K562 (cell line): Measurements from ENCODE around the gene DOCK8. TPM values are rescaled to one million over a fixed set of nuclear protein-coding genes. Genes with fewer than 3 reads are reported as not detected.
A peak's percentile ranks its signal among the peaks of the same experiment; 100 is the strongest.

Source experiments
- AFF1 ChIP-seq, 2 experiments: fragments of 450-650 bp; IDR thresholded peaks; 2 replicates each; pipeline ENCODE4 v1.6.1; 2018; ENCODE audit warnings: mild to moderate bottlenecking in 2 of 2, low read depth in 1 of 2; ENCODE audit not compliant: partially characterized antibody in 2 of 2
- FOXJ2 ChIP-seq: fragments of 200-800 bp; sonication (Bioruptor generic); IDR thresholded peaks from 2 replicates; pipeline ENCODE4 v1.6.1; 2016; ENCODE audit warnings: missing genetic modification characterization, missing compliant biosample characterization
- NR2C2 ChIP-seq, 2 experiments: fragments of 200-800 bp in 1 of 2; sonication (Bioruptor generic) in 1 of 2; sonication (generic) in 1 of 2; formaldehyde crosslinking in 1 of 2; IDR thresholded peaks; 2 replicates each; pipeline versions ENCODE4 v1.6.1 to v1.8.0; 2016 to 2022; ENCODE audit warnings: mild to moderate bottlenecking in 1 of 2, missing compliant biosample characterization in 1 of 2, missing genetic modification characterization in 1 of 2, missing genetic modification reagents in 1 of 2
- PREB ChIP-seq: sonication (generic); formaldehyde crosslinking; IDR thresholded peaks from 2 replicates; pipeline ENCODE4 v1.8.1; 2023; ENCODE audit warnings: mild to moderate bottlenecking, missing genetic modification reagents
- REST ChIP-seq, 2 experiments: fragments of 450-650 bp; formaldehyde crosslinking in 1 of 2; IDR thresholded peaks; 2 replicates each; pipeline versions ENCODE4 v1.4.0 to v1.6.1; 2014 to 2020; ENCODE audit warnings: mild to moderate bottlenecking in 2 of 2, borderline replicate concordance in 1 of 2, low read depth in 1 of 2
- SIX5 ChIP-seq, 2 experiments: IDR thresholded peaks; 2 replicates each; pipeline ENCODE4 v1.6.1; 2011; ENCODE audit warnings: low read length in 2 of 2, borderline replicate concordance in 1 of 2, low read depth in 1 of 2, mild to moderate bottlenecking in 1 of 2, moderate library complexity in 1 of 2; ENCODE audit not compliant: insufficient read depth in 1 of 2
- TARDBP ChIP-seq: fragments of 450-650 bp; IDR thresholded peaks from 2 replicates; pipeline ENCODE4 v1.6.1; 2016
- ZNF124 ChIP-seq: sonication (generic); formaldehyde crosslinking; IDR thresholded peaks from 2 replicates; pipeline ENCODE4 v1.8.1; 2022; ENCODE audit warnings: missing genetic modification reagents
- ZNF347 ChIP-seq: fragments of 450-650 bp; formaldehyde crosslinking; IDR thresholded peaks from 2 replicates; pipeline ENCODE4 v1.4.0; 2020; ENCODE audit warnings: low read depth, mild to moderate bottlenecking, moderate library complexity
- ZNF780A ChIP-seq: fragments of 250-450 bp; sonication (Bioruptor Pico); IDR thresholded peaks from 2 replicates; pipeline ENCODE4 v1.5.0; 2021; ENCODE audit warnings: mild to moderate bottlenecking
- polyA plus RNA-seq, 8 experiments: library from polyadenylated mRNA; depleted of rRNA in 4 of 8; stranded (reverse) in 5 of 8; unstranded in 3 of 8; fragments of >200 nt; fragmentation: Nextera tagmentation in 2 of 8; fragmentation: Illumina TruSeq in 1 of 8; extraction: Ambion mirVana in 2 of 8; extraction: Trizol in 1 of 8; gene quantifications; 2 replicates each; pipeline versions ENCODE4 v1.2.1 to v1.2.3, GENCODE V29; 2011 to 2014; ENCODE audit warnings: inconsistent platforms in 1 of 8, missing spikeins in 1 of 8
- total RNA-seq, 7 experiments: library from RNA; depleted of rRNA in 6 of 7; stranded (reverse); fragments of >200 nt in 6 of 7; fragmentation: Illumina TruSeq in 2 of 7; extraction: Trizol in 2 of 7; gene quantifications; 2 replicates each; pipeline versions ENCODE4 v1.2.1 to v1.2.3, GENCODE V29; 2011 to 2021; ENCODE audit warnings: low replicate concordance in 1 of 7
- TF ChIP-seq, protein P1 (sequence below): fragments of 450-650 bp; formaldehyde crosslinking; IDR thresholded peaks from 2 replicates; pipeline ENCODE4 v1.4.0; 2022; ENCODE audit warnings: mild to moderate bottlenecking, moderate library complexity
- TF ChIP-seq, protein P2 (sequence below): fragments of 450-650 bp; IDR thresholded peaks from 2 replicates; pipeline ENCODE4 v1.6.1; 2016; ENCODE audit warnings: low read depth, mild to moderate bottlenecking, moderate library complexity

DOCK8 gene
- total and polyA plus RNA-seq, 9 of the 15 experiments (the other 6 are each of a cell fraction or from before 2014, with no cell fraction given), result 14.4 to 53.8 (median 25.1) TPM

DNA sequence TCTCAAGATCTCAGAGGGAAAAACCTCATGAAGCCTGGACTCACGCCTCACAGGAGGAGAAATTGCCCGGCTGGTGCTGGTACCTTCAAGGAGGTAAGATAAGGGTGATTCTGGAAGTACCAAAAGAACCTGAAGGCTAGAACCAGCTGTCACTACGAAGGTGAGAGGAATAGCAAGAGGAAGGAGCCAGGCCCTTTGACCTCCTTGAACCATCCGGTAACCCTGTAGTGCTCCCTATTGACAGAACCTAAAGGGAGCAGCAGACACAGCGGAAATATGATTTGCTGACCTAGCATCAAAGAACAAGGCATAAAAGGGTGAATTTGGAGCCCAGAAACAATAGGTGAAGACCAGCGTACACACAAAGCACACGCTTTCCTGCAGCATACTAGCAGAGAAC is 92.2 kb downstream of the DOCK8 start (continued):
- peak; percentile 66; the same call in 1 of the 2 replicates for TF ChIP-seq REST (IDR thresholded peaks at IDR 0.05; ENCODE audit: borderline replicate concordance)
- TF ChIP-seq REST (CRISPR knock-in tag; IDR thresholded peaks at IDR 0.05; ENCODE audit: low read depth), result no peak
- no peak for TF ChIP-seq ZNF347 (CRISPR knock-in tag)
- TF ChIP-seq PREB, result no peak
- no peak for TF ChIP-seq ZNF124
- TF ChIP-seq FOXJ2 (tag), result no peak
- no peak for TF ChIP-seq NR2C2 (CRISPR knock-in tag; IDR thresholded peaks at IDR 0.05)
- peak; percentile 67 for TF ChIP-seq NR2C2 (tag; IDR thresholded peaks at IDR 0.05)
- TF ChIP-seq SIX5 (IDR thresholded peaks at IDR 0.05; ENCODE audit: borderline replicate concordance in 1 of 2, insufficient read depth in 1 of 2, low read depth in 1 of 2, low read length in 2 of 2), result no peak
- TF ChIP-seq, protein P1, sequence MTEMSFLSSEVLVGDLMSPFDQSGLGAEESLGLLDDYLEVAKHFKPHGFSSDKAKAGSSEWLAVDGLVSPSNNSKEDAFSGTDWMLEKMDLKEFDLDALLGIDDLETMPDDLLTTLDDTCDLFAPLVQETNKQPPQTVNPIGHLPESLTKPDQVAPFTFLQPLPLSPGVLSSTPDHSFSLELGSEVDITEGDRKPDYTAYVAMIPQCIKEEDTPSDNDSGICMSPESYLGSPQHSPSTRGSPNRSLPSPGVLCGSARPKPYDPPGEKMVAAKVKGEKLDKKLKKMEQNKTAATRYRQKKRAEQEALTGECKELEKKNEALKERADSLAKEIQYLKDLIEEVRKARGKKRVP (CRISPR knock-in tag), result no peak
- TF ChIP-seq, protein P2, sequence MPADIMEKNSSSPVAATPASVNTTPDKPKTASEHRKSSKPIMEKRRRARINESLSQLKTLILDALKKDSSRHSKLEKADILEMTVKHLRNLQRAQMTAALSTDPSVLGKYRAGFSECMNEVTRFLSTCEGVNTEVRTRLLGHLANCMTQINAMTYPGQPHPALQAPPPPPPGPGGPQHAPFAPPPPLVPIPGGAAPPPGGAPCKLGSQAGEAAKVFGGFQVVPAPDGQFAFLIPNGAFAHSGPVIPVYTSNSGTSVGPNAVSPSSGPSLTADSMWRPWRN, result no peak
- no peak for TF ChIP-seq AFF1 (IDR thresholded peaks at IDR 0.05; ENCODE audit: low read depth in 1 of 2, partially characterized antibody in 2 of 2)
- TF ChIP-seq ZNF780A (CRISPR knock-in tag), result no peak
- no peak for TF ChIP-seq TARDBP
